TTC549 (cell line): ENCODE results near the gene SYPL1.

Source experiments
- FAIRE-seq: peaks from 2 replicates; lab custom pipeline; 2012; peaks lifted over from hg19 to GRCh38; lab: Jason Lieb, UNC

Gene SYPL1

DNA sequence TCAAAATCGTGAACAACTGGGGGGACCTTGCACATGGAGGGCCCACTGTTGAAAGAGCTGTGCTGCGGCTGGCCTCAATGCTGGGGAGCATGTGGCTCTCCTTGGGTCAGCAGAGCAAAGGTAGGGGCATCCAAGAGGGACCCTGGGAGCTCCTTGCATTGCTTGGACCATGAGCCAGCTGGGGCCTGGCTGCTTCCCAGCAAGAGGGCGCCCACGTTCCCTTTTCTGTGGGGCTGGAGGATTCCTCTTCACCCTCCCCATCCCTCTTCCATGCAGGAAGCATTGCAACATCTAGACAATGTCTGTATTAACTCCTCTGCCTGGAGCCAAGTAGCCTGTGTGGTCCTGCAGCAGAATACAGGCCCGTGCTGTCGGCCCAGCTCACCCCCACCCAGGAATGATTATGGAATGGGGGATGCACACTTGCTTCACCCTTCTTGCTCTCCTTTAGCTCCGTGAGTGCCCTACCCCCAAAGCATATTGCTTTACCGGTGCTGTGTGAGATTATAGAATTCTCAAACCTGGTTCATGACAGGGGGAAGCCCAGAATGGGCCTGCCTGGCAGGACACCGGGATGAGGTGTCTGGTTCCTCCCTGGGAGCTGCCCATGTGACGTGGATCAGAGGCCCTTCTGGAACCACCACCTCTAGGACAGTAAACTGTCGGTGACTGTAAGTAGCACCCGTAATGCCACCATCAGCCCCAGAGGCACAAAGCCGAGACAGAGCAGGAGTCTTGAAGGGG is 61.9 kb downstream of the SYPL1 start:
- no peak for FAIRE-seq

DNA sequence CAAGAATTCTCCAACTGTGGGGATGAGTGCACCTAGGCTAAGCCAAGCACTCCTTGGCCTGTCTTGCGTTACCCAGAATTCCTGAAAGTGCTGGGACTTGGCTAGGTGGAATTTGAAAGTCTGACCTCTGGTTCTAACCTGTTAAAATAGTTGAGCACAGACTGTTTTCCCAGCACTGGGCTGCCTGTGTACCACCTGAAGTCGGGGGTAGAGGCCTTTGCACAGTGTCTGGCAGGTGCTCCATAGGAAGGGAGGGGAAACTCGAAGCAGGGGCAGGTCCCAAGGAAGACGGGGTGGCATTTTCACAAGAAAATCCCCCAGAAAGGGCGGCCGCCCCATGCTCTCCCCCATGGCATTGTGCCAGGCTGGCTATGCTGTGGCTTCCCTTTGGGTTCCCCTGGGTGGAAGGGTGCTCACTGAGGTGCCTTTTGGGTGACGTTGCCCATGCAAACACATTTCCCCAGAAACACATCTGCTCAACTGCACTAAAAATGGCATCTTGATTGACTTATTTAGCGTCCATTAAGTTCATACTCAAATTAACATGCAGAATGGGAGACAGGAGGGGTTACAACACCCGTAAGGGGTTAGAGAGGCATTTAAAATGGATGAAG is 62.9 kb downstream of the SYPL1 start:
- FAIRE-seq, result no peak

DNA sequence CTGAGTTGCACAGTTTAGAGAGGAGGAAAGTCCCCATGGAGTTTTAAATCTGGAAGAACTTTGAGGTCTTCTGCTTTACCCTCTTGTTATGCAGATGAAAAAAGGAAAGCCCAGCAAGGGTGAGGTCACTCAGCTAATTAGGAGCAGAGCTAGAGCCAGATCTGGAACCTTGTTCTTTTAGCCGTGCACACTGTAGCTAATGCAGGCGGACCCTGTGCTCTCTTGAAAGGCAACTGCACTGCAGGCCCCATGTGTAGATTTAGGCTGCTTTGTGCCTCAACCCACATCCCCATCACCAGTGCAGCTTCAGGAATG is 63.4 kb downstream of the SYPL1 start:
- no peak for FAIRE-seq

DNA sequence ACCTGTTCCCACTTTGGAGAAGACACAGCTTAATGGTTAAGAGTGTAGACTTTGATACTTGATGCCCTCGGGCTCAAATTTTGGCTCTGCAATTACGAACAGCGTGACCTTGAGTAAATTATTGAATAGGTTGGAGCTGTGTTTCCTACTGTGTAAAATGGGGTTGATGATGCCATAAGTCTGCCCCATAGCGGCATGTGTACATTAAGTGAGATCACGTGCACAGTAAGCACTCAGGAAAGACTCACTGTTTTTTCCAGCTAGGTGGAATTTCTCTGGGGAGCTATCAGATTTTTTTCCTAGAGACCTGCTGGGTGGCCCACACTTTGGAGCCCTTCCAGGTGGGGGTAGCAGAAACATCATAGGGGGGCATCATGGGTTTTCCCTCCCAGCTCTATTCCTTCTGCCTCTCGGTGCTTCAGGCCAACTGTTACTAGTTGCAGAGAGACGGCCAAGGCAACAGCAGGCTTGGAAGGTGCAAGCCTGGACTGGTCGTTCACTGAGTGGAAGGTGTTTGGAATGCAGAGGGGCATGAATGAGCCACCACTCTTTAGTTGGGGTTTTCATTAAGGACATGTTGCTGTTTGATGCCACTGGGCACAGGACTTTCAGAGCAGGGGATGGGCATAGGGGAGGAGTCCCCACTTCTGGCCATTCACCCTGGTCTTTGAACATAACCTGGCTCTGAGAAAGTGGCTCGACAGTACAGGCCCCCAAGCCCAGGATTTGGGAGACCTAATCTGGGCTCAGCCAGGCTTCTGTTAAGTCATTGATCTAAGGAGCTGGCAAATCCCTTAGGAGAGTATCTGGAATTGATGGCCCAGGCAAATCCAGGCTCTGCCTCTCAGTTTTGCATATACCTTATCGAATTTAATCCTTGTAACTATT is 64.0 kb downstream of the SYPL1 start:
- FAIRE-seq, result no peak

DNA sequence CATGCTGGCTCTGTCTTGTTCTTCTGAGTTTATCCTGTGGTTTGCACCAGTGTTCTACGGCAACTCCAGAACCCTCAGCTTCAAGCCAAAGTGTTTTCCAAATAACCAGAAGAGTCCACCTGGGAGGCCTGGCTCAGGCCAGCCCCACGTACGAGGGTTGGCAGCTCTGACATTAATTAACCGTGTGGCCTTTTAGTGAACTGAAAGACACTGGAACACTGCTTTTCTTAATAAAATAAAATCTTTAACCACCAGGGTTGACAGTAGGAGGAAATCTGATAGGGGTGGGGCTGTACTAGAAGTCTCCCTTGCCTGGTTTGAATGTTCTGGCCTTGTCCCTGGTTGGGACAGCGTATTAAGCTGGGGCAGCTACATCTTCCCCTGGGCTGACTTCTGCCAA is 64.9 kb downstream of the SYPL1 start:
- FAIRE-seq, result no peak

DNA sequence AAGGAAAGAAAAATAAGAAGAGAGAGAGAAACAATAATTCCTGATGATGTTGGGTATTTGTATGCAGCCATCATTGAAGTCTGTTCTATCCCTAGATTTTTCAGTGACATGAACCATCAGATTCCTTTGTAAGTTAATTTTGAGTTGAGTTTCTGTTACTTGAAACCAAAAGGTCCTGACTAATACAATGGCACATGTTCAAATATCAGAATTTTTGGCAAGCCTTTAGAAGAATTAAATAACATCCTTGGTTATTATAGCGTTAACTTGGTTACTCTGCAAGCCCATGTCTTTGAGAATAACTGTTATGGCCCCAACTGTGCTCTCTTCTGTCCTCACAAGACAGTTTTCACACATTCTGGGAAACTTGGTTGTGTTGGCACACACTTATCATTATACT is 66.5 kb downstream of the SYPL1 start:
- FAIRE-seq, result no peak

DNA sequence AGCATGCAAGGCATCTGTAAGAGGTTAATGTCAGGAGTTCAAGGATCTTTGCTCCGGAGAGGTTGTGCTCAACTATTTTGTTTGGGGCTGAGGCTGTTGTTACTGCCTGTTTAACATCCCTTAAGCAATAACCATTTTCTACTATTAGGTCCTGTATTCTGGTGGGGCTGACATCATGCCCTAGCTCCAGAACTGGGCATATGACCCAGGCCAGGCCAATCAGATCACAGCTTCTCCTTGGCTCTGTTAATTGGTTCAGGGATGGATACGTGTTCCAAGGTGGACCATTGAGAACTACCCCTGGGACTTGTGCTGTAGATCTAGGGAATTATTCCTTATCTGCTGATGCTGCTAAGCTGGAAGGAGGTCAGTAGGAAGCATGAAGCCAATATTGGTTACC is 67.0 kb downstream of the SYPL1 start:
- no peak for FAIRE-seq

DNA sequence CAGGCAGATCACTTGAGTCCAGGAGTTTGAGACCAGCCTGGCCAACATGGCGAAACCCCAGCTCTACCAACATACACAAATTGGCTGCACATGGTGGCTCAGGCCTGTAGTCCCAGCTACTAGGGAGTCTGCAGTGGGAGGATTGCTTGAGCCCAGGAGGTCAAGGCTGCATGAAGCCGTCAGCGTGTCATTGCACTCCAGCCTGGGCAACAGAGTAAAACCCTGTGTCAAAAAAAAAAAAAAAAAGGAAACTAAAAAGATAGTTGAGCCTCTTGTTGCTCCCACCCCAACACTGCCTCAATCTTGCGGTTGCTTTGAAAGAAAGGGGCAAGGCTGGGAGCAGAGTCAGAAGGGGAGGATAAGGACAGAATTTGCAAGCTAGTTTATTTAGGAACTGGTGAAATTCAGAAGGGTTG is 69.9 kb downstream of the SYPL1 start:
- FAIRE-seq, result no peak

DNA sequence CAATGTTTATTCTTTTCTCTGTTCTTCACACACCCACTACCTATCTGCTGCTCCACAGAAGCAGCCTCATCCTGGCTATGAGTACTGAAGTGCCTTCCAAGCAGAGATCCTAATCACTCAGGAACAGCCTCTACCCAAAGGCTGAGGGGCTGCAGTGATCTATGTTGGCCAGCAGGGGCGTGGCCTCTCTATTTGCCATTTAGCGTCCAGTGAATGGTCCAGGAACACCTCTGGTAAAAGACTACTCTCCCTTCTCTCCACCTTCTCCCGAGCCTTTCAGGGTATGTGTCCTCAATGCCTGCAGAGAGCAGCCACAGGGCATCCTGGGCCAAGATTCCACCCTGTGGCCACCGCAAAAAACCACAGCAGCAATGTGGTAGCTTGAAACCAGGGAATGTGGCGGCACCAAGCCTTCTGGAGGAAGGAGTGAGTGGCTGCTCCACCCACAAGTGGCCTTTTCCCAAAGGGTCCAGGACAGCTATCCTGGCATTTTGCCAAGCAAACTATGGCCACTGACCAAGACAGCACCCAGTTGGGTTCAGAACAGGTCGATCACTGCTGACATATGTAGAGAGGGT is 70.9 kb downstream of the SYPL1 start:
- no peak for FAIRE-seq
